ENCODE results near the gene PRSS33. TPM values are rescaled to one million over a fixed set of nuclear protein-coding genes. Genes with fewer than 3 reads are reported as not detected.

Gene PRSS33
- total and polyA plus RNA-seq, 7 donors, result not detected

- Histone ChIP-seq H3K4me1 (no peaks in the 10 kb centered on the region), H3K27me3 (peaks cover 0 to under 1% (median 0%) of the 10 kb centered on the region in 3 donors), H3K4me3 (no peak overlapping the region), H3K36me3 (no peaks in the 10 kb centered on the region), H3K27ac (no peak overlapping the region), H3K9me3 (peaks cover 0 to 10% (median 7%) of the 10 kb centered on the region in 4 donors)
- TF ChIP-seq EP300 (IDR thresholded peaks at IDR 0.05), result no peak
- TF ChIP-seq CTCF (IDR thresholded peaks at IDR 0.05), result no peak
- no peak for TF ChIP-seq POLR2A (IDR thresholded peaks at IDR 0.05)
- no peak for TF ChIP-seq POLR2AphosphoS5 (IDR thresholded peaks at IDR 0.05)
- no peak for DNase-seq
- WGBS, 2 donors, result 90 to 96% methylated on average over 4 of the region's 4 CpGs
- intact Hi-C loops (cut with DNase I), result no loop called here
Measured at GRCh38 chr16:2804728-2805127, 17.4 kb upstream of the PRSS33 start.

GRCh38 chr16:2803545-2804195, 16.3 kb upstream of the PRSS33 start:
- WGBS, 2 donors, result 83 to 89% methylated on average over 3 of the region's 3 CpGs
- TF ChIP-seq CTCF (IDR thresholded peaks at IDR 0.05), result no peak
- TF ChIP-seq POLR2A (IDR thresholded peaks at IDR 0.05), result no peak
- TF ChIP-seq POLR2AphosphoS5 (IDR thresholded peaks at IDR 0.05), result no peak
- TF ChIP-seq EP300 (IDR thresholded peaks at IDR 0.05), result no peak
- intact Hi-C loops (cut with DNase I), result no loop called here
- Histone ChIP-seq H3K27ac (no peak overlapping the region), H3K9me3 (peaks cover 0 to 10% (median 7%) of the 10 kb centered on the region in 4 donors), H3K4me1 (no peaks in the 10 kb centered on the region), H3K4me3 (no peak overlapping the region), H3K36me3 (no peaks in the 10 kb centered on the region), H3K27me3 (peaks cover under 1 to 12% (median 4%) of the 10 kb centered on the region in 3 donors)
- DNase-seq, result no peak

GRCh38 chr16:2799859-2800226, 12.5 kb upstream of the PRSS33 start:
- Histone ChIP-seq H3K4me3 (no peak overlapping the region), H3K4me1 (no peaks in the 10 kb centered on the region), H3K27me3 (peaks cover 6 to 22% (median 12%) of the 10 kb centered on the region in 3 donors), H3K9me3 (peaks cover 0 to 10% (median 7%) of the 10 kb centered on the region in 4 donors), H3K27ac (no peak overlapping the region), H3K36me3 (no peaks in the 10 kb centered on the region)
- DNase-seq, result no peak
- TF ChIP-seq EP300 (IDR thresholded peaks at IDR 0.05) (no peak), POLR2AphosphoS5 (IDR thresholded peaks at IDR 0.05) (no peak), CTCF (IDR thresholded peaks at IDR 0.05) (no peak), POLR2A (IDR thresholded peaks at IDR 0.05) (no peak)
- intact Hi-C loops (cut with DNase I), result no loop called here
- 16 to 53% methylated on average over 1 of the region's 1 CpG for WGBS, 2 donors

GRCh38 chr16:2799205-2799858, 12.0 kb upstream of the PRSS33 start:
- TF ChIP-seq POLR2A (IDR thresholded peaks at IDR 0.05), result no peak
- TF ChIP-seq CTCF (IDR thresholded peaks at IDR 0.05), result no peak
- no peak for TF ChIP-seq EP300 (IDR thresholded peaks at IDR 0.05)
- no peak for TF ChIP-seq POLR2AphosphoS5 (IDR thresholded peaks at IDR 0.05)
- Histone ChIP-seq H3K9me3 (peaks cover 0 to 6% (median 5%) of the 10 kb centered on the region in 4 donors), H3K4me3 (no peak overlapping the region), H3K27me3 (peaks cover 6 to 22% (median 12%) of the 10 kb centered on the region in 3 donors), H3K4me1 (no peaks in the 10 kb centered on the region), H3K27ac (no peak overlapping the region), H3K36me3 (no peaks in the 10 kb centered on the region)
- intact Hi-C loops (cut with DNase I), result no loop called here
- DNase-seq, result peak; percentile 57
- 75 to 85% methylated on average over 21 of the region's 21 CpGs for WGBS, 2 donors
